Neutrophil (primary cell): ENCODE data around the gene ACVR1C.

Experiments
- H3K27ac ChIP-seq: fragments of 200-600 bp; sonication (generic); 2 replicates; pipeline ENCODE4 v1.5.1; 2016; ENCODE audit warnings: mild to moderate bottlenecking, moderate library complexity
- H3K27me3 ChIP-seq: fragments of 200-600 bp; sonication (generic); 2 replicates; pipeline ENCODE4 v1.6.0; 2016; ENCODE audit warnings: mild to moderate bottlenecking
- H3K36me3 ChIP-seq: fragments of 200-600 bp; sonication (generic); 2 replicates; pipeline ENCODE4 v1.5.1; 2017
- H3K4me1 ChIP-seq, 2 experiments: fragments of 200-600 bp in 1 of 2; sonication (generic) in 1 of 2; 1 replicate in 1 of 2; 2 replicates in 1 of 2; pipeline versions ENCODE4 v1.5.1 to v1.6.1; 2013 to 2016; ENCODE audit warnings: low read depth in 1 of 2, low read length in 1 of 2, mild to moderate bottlenecking in 1 of 2, moderate library complexity in 1 of 2; ENCODE audit not compliant: control insufficient read depth in 1 of 2, insufficient read depth in 1 of 2
- H3K4me3 ChIP-seq, 2 experiments: fragments of 200-600 bp in 1 of 2; sonication (generic) in 1 of 2; 1 replicate in 1 of 2; 2 replicates in 1 of 2; pipeline ENCODE4 v1.5.1; 2013 to 2016; ENCODE audit warnings: low read depth in 1 of 2, low read length in 1 of 2, mild to moderate bottlenecking in 1 of 2, moderate library complexity in 1 of 2
- H3K9me3 ChIP-seq: fragments of 200-600 bp; sonication (generic); 2 replicates; pipeline ENCODE4 v1.5.1; 2016
- TF ChIP-seq, protein P1 (sequence below): fragments of 200-600 bp; sonication (generic); IDR thresholded peaks from 2 replicates; pipeline ENCODE4 v1.5.1; 2016; ENCODE audit warnings: antibody characterized with exemption

The ACVR1C gene

DNA sequence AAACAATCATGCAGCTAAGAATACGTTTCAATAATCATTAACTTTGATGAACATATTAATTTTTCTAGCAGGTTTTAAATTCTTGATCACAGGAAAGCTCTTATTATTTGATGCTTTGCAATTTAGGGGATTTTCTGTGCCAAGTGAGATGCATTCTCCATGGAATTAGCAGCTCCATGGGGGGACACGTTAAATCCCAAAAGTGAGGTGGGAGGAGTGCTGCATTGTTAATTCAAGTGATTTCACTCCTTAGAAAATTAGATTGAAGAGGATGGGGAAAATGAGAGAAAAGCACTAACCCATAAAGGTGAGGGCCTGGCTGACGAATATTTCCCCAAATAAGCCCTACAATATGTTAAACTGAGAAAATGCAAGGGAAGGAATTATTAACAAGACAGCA lies 69.2 kb downstream of the ACVR1C start:
- no peak overlapping the region for H3K27ac ChIP-seq

DNA sequence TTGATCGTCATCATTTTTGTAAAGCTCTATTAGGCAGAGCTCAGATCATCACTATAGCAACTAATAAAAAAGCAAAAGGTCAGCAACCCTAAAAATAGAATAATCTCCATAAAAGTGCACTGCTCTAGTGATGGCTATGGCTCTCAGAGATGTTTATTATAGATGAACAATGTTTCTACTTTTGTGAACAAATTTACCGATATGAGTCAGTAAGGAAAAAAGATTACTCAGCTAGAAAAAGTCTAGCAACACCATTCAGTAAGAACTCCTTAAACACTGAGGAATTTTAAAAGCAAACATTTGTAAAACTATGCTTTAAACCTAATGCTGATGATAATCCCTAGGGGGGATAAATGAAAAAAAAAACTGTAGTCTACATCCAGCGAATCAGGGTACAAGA lies 69.6 kb downstream of the ACVR1C start:
- H3K4me3 ChIP-seq, result no peak overlapping the region
- no peaks in the 10 kb centered on the region for H3K27me3 ChIP-seq
- no peaks in the 10 kb centered on the region for H3K4me1 ChIP-seq
- H3K36me3 ChIP-seq, result no peaks in the 10 kb centered on the region
- H3K9me3 ChIP-seq, result no peaks in the 10 kb centered on the region
- H3K27ac ChIP-seq, result no peak overlapping the region
- TF ChIP-seq, protein P1, sequence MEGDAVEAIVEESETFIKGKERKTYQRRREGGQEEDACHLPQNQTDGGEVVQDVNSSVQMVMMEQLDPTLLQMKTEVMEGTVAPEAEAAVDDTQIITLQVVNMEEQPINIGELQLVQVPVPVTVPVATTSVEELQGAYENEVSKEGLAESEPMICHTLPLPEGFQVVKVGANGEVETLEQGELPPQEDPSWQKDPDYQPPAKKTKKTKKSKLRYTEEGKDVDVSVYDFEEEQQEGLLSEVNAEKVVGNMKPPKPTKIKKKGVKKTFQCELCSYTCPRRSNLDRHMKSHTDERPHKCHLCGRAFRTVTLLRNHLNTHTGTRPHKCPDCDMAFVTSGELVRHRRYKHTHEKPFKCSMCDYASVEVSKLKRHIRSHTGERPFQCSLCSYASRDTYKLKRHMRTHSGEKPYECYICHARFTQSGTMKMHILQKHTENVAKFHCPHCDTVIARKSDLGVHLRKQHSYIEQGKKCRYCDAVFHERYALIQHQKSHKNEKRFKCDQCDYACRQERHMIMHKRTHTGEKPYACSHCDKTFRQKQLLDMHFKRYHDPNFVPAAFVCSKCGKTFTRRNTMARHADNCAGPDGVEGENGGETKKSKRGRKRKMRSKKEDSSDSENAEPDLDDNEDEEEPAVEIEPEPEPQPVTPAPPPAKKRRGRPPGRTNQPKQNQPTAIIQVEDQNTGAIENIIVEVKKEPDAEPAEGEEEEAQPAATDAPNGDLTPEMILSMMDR, result no peak

More for the DNA sequence above, 69.2 kb downstream of the ACVR1C start:
- Histone ChIP-seq H3K27me3 (no peaks in the 10 kb centered on the region), H3K9me3 (no peaks in the 10 kb centered on the region), H3K4me3 (no peak overlapping the region), H3K4me1 (no peaks in the 10 kb centered on the region), H3K36me3 (no peaks in the 10 kb centered on the region)
- TF ChIP-seq, protein P1, result no peak

GRCh38 chr2:157557770-157558169 lies 70.9 kb downstream of the ACVR1C start:
- Histone ChIP-seq H3K36me3 (no peaks in the 10 kb centered on the region), H3K4me1 (no peaks in the 10 kb centered on the region), H3K27ac (no peak overlapping the region), H3K27me3 (no peaks in the 10 kb centered on the region), H3K9me3 (no peaks in the 10 kb centered on the region), H3K4me3 (no peak overlapping the region)
- TF ChIP-seq, protein P1, result no peak

DNA sequence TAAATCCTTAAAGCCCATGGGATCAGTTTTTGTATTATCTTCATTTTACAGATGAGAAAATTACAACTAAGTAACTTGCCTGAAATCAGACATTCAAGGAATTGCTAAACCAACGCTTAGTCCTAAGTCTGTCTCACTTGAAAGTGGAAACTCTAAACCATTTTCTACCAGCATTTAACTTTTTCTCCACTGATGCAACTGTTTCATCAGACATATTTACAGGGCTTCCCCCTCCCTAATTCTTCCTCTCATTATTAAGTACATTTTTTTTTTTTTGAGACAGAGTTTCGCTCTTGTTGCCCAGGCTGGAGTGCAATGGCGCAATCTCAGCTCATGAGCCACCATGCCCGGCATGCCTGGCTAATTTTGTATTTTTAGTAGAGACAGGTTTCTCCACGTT lies 88.6 kb downstream of the ACVR1C start:
- Histone ChIP-seq H3K36me3 (no peaks in the 10 kb centered on the region), H3K4me1 (no peaks in the 10 kb centered on the region), H3K27me3 (no peaks in the 10 kb centered on the region), H3K27ac (no peak overlapping the region), H3K4me3 (no peak overlapping the region), H3K9me3 (no peaks in the 10 kb centered on the region)
- TF ChIP-seq, protein P1, result no peak

DNA sequence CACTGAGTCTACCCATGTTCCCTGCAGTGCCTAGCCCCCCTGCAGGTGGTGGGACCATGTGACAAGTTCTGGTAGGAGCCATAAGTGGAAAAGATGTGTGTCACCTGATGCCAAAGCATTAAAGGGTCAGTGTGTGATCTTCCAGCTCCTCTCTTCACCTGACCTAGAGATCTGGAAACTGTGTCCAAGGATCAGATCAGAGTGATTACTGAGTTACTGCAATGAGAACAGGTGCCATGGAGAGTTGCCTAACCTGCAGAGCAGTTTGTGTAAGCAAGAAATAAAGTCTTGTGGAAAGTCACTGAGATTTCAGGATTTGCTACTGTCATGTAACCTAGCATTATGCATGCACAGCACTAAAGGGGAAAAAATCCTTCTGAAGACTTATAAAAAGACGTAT lies 90.6 kb downstream of the ACVR1C start:
- no peak overlapping the region for H3K4me3 ChIP-seq
- H3K27me3 ChIP-seq, result no peaks in the 10 kb centered on the region
- TF ChIP-seq, protein P1, result no peak
- no peaks in the 10 kb centered on the region for H3K4me1 ChIP-seq
- H3K27ac ChIP-seq, result no peak overlapping the region
- no peaks in the 10 kb centered on the region for H3K9me3 ChIP-seq
- H3K36me3 ChIP-seq, result no peaks in the 10 kb centered on the region

GRCh38 chr2:157536815-157537214 lies 91.8 kb downstream of the ACVR1C start:
- Histone ChIP-seq H3K36me3 (no peaks in the 10 kb centered on the region), H3K27me3 (no peaks in the 10 kb centered on the region), H3K27ac (no peak overlapping the region), H3K9me3 (no peaks in the 10 kb centered on the region), H3K4me1 (no peaks in the 10 kb centered on the region), H3K4me3 (no peak overlapping the region)
- TF ChIP-seq, protein P1, result no peak
